LNCaP clone FGC (cell line): ENCODE data around the gene LHFPL2.

Experiments used
- DNase-seq: peaks from one replicate; pipeline ENCODE4 v3.0.0-alpha.2; 2011; ENCODE audit warnings: low read depth
- H3K4me3 ChIP-seq: 2 replicates; pipeline ENCODE4 v1.5.1; 2011; ENCODE audit warnings: mild to moderate bottlenecking, low read depth, low read length, control low read depth
- TF ChIP-seq, protein P1 (sequence below): IDR thresholded peaks from 2 replicates; pipeline ENCODE4 v1.5.1; 2012; ENCODE audit warnings: mild to moderate bottlenecking; ENCODE audit not compliant: control insufficient read depth, insufficient read depth; ENCODE audit errors: extremely low read depth

Gene LHFPL2

GRCh38 chr5:78544561-78545201 is 103.9 kb downstream of the LHFPL2 start:
- H3K4me3 ChIP-seq = no peak overlapping the region
- DNase-seq = no peak
- TF ChIP-seq, protein P1, sequence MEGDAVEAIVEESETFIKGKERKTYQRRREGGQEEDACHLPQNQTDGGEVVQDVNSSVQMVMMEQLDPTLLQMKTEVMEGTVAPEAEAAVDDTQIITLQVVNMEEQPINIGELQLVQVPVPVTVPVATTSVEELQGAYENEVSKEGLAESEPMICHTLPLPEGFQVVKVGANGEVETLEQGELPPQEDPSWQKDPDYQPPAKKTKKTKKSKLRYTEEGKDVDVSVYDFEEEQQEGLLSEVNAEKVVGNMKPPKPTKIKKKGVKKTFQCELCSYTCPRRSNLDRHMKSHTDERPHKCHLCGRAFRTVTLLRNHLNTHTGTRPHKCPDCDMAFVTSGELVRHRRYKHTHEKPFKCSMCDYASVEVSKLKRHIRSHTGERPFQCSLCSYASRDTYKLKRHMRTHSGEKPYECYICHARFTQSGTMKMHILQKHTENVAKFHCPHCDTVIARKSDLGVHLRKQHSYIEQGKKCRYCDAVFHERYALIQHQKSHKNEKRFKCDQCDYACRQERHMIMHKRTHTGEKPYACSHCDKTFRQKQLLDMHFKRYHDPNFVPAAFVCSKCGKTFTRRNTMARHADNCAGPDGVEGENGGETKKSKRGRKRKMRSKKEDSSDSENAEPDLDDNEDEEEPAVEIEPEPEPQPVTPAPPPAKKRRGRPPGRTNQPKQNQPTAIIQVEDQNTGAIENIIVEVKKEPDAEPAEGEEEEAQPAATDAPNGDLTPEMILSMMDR = no peak

DNA sequence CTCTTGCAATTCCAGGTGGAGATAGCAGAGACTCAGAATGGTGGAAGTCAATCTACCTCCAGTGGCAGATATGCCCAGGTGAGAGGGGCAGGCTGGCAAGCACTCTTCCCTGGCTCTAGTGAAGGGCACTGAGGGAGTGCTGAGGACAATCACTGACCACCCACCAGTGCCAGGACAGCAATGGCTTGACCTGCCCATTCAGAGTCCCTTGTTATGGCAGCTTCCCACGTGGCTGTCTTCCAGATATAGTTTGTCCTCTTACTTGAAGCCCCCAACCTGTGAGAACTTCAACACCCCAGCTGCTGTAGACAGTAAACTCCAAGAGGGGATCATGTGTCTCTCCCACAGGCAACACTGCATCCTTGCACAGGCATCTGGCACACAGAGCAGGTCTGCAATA is 104.7 kb downstream of the LHFPL2 start:
- TF ChIP-seq, protein P1 = no peak
- H3K4me3 ChIP-seq = no peak overlapping the region
- no peak for DNase-seq

DNA sequence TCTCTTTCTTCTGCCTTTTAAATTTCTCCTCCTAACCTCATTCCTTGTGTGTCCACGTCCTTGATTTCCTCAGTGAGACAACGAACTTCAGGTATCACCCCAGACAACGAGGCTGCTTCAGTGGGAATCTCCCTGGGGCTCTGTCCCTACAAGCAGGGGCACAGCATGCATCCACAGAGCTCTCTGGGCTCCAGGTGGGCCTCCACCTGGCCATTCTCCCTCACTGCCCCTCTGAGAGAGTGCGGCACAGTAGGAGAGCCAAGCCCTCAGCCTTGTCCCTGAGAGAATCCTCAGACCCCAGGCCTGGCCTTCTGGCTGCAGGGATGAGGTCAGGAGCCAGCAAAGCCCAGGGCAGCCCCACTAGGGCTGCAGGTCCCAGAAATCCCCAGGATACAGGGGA is 105.3 kb downstream of the LHFPL2 start:
- H3K4me3 ChIP-seq = no peak overlapping the region
- no peak for DNase-seq
- TF ChIP-seq, protein P1 = no peak

DNA sequence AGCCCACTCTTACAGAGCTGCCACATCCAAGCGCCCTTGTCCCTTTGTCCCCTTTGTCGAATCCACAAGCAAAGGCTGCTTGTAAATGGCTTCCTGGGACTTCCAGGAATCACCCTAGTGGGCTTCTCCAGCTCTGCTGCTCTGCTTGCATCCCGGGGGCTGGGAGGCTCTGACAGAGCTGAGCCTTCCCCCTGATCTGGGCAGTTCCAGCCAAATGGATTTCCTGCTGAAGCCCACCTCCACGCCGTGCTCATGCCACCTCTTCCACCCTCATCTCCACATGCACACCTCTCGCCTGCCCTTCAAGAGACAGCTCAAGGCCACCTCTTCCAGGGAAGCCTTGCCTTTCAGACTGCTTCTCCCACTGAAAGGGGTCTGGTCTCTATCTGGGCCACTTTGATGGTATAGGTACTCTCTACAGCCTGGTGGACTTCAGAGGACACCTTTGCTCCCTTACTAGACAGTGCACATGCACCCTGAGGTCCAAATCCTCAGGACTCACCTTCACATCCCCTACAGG is 106.2 kb downstream of the LHFPL2 start:
- no peak overlapping the region for H3K4me3 ChIP-seq
- no peak for DNase-seq
- TF ChIP-seq, protein P1 = no peak

DNA sequence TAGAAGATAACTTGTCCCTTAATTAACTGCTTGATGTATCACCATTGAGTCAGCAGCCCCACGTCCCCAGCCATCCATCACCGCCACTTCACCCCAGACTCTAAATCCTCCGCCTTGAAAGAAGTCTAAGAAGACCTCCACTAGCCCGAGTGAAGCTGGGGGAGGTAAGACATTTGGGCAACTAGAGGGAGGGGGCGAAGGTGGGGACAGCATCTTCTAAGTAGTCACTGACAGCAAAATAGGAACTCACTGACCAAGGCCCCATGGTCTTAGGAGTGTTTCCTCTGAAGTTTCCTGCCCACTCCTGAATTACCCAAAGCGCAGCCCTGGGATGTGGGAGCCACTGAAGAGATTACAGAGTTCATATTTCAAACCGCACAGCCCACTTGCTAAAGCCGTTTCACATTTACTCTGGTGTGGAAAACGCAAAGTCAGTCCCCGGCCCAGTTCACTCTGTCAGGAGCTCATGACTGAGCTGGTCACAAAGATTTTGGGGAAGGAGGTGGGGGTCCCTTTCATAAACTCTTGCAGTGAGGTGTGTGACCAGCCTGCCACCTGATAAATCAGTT is 107.4 kb downstream of the LHFPL2 start:
- no peak for DNase-seq
- H3K4me3 ChIP-seq = no peak overlapping the region
- TF ChIP-seq, protein P1 = no peak

- H3K4me3 ChIP-seq = no peak overlapping the region
- TF ChIP-seq, protein P1 = peak; percentile 22; the same call in 1 of the 2 replicates
- DNase-seq = no peak
These were observed 108.1 kb downstream of the LHFPL2 start for GRCh38 chr5:78540335-78541085.
